ENCODE results near the gene ATP10D. TPM values are rescaled to one million over a fixed set of nuclear protein-coding genes. Genes with fewer than 3 reads are reported as not detected.
A peak's percentile ranks its signal among the peaks of the same experiment; 100 is the strongest.
"Not testable (repeated sequence)": the region's sequence is repeated elsewhere in the genome, so short reads cannot be mapped to it uniquely, and the experiment has no call there.

Gene ATP10D
- total RNA-seq, 3 donors from 2014 or later = 1.7 to 2.9 (median 1.9) TPM

DNA sequence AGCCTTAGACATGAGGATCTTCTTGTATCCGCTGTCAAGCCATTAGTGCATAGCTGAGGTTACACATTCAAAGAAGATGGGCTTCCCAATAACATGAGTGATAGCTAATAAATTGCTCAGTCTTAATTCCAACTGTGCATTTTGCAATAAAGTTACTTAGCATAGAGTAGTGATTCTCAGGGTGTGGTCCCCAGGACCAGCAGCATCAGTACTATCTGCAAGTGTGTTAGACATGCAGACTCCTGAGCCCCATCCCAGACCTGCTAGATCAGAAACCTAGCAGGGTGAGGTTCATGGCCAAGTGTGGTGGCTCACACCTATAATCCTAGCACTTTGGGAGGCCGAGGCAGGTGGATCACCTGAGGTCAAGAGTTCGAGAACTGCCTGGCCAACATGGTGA, 20.1 kb downstream of the ATP10D start:
- H3K36me3 Mint-ChIP-seq (ENCODE audit: insufficient read depth) = no peaks in the 10 kb centered on the region
- no peaks in the 10 kb centered on the region for H3K9me3 Mint-ChIP-seq
- ATAC-seq = no peak
- no peak overlapping the region for H3K4me3 Mint-ChIP-seq
- no peak for DNase-seq
- H3K27me3 Mint-ChIP-seq (ENCODE audit: low read depth) = no peaks in the 10 kb centered on the region
- H3K4me1 Mint-ChIP-seq (ENCODE audit: low read depth) = peaks cover 1% of the 10 kb centered on the region

GRCh38 chr4:47505666-47506065, 20.6 kb downstream of the ATP10D start:
- no peak overlapping the region for H3K4me3 Mint-ChIP-seq
- no peaks in the 10 kb centered on the region for H3K27me3 Mint-ChIP-seq (ENCODE audit: low read depth)

GRCh38 chr4:47510506-47511143, 25.6 kb downstream of the ATP10D start:
- ATAC-seq (no peak), DNase-seq (no peak)
- H3K9me3 Mint-ChIP-seq = no peaks in the 10 kb centered on the region
- no peak overlapping the region for H3K4me3 Mint-ChIP-seq
- H3K4me1 Mint-ChIP-seq (ENCODE audit: low read depth) = peaks cover 10% of the 10 kb centered on the region
- no peaks in the 10 kb centered on the region for H3K27me3 Mint-ChIP-seq (ENCODE audit: low read depth)
- H3K36me3 Mint-ChIP-seq (ENCODE audit: insufficient read depth) = peaks cover 10% of the 10 kb centered on the region

More at GRCh38 chr4:47505666-47506065, 20.6 kb downstream of the ATP10D start:
- Mint-ChIP-seq H3K4me1 (ENCODE audit: low read depth) (peaks cover 7% of the 10 kb centered on the region), H3K9me3 (no peaks in the 10 kb centered on the region), H3K36me3 (ENCODE audit: insufficient read depth) (no peaks in the 10 kb centered on the region)
- DNase-seq (no peak), ATAC-seq (no peak)

- no peak for DNase-seq
- no peak for ATAC-seq
- H3K4me3 Mint-ChIP-seq = no peak overlapping the region
- H3K36me3 Mint-ChIP-seq (ENCODE audit: insufficient read depth) = peaks cover 10% of the 10 kb centered on the region
- H3K27me3 Mint-ChIP-seq (ENCODE audit: low read depth) = no peaks in the 10 kb centered on the region
- peaks cover 10% of the 10 kb centered on the region for H3K4me1 Mint-ChIP-seq (ENCODE audit: low read depth)
- H3K9me3 Mint-ChIP-seq = no peaks in the 10 kb centered on the region
Measured at GRCh38 chr4:47513461-47513860, 28.4 kb downstream of the ATP10D start.

DNA sequence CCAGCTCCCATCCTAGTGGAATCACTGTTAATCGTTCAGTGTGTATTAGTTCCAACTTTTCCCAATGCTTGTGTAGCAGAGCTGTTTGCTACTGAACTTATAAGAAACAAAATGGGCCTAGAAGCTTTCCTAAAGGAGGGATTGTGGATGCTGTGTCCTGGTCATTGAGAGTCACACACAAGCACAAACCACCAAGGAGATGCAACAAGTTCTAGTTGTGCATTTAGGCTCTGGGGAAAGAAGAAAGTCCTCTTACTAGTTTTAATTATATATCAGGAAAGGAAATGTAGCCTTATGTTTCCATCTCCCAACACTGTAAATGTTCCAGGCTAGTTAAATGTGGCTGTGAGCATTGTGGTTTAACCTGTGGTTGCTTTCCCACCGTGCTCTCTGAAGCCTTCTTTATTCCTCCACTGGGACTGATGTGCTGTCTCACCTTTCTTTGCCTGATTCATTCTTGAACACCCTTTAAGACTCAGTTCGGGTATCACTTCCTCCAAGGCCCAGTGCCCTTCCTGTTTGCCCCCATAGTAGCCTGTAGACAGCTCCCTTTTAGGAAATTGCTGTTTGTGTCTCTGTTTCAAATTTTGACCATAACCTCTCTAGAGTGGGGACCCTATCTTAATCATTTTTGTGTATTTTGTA, 34.3 kb downstream of the ATP10D start:
- DNase-seq = no peak
- no peaks in the 10 kb centered on the region for H3K9me3 Mint-ChIP-seq
- H3K27me3 Mint-ChIP-seq (ENCODE audit: low read depth) = no peaks in the 10 kb centered on the region
- no peak overlapping the region for H3K4me3 Mint-ChIP-seq
- H3K4me1 Mint-ChIP-seq (ENCODE audit: low read depth) = peaks cover 11% of the 10 kb centered on the region
- H3K36me3 Mint-ChIP-seq (ENCODE audit: insufficient read depth) = peaks cover 6% of the 10 kb centered on the region
- peak in 1 of 2 donors; percentile 43 for ATAC-seq

DNA sequence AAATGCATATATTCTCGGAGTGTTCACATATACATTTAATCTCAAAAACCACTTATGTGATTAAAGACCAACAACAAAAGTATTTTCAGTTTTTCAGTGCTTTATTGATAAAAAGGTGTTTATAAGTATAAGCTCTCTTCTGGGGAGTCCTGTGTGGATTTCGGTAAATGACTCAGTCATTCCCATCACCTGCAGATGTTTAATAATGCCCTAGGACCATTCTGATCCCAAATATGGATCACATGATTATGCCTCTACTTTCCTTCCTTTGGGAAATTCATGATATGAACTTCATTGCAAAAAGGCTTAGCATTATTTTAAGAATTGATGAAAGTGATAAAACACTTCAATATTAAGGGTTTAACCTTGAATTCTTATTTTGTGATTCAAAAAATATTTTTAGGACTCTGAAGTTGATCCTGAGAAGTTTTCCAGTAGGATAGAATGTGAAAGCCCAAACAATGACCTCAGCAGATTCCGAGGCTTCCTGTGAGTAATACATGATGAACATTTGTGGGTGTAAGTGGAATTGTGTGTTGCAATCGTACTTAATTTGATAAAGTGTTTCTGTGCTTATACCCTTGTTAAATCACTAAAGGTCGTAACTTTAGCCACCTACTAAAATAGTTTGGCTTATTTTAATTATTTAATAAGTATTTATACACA, 40.2 kb downstream of the ATP10D start:
- Mint-ChIP-seq H3K36me3 (ENCODE audit: insufficient read depth) (peaks cover 15% of the 10 kb centered on the region), H3K4me3 (no peak overlapping the region), H3K27me3 (ENCODE audit: low read depth) (no peaks in the 10 kb centered on the region), H3K9me3 (peaks cover 6% of the 10 kb centered on the region), H3K4me1 (ENCODE audit: low read depth) (peaks cover 2% of the 10 kb centered on the region)
- DNase-seq (no peak), ATAC-seq (no peak)

- Mint-ChIP-seq H3K36me3 (ENCODE audit: insufficient read depth) (peaks cover 15% of the 10 kb centered on the region), H3K9me3 (peaks cover 6% of the 10 kb centered on the region), H3K4me3 (no peak overlapping the region), H3K4me1 (ENCODE audit: low read depth) (peaks cover 8% of the 10 kb centered on the region), H3K27me3 (ENCODE audit: low read depth) (no peaks in the 10 kb centered on the region)
- no peak for DNase-seq
- ATAC-seq = no peak
Measured at GRCh38 chr4:47526281-47526680, 41.2 kb downstream of the ATP10D start.

GRCh38 chr4:47528646-47529045, 43.6 kb downstream of the ATP10D start:
- not testable (repeated sequence) for H3K9me3 Mint-ChIP-seq; H3K4me3 Mint-ChIP-seq; ATAC-seq; H3K27me3 Mint-ChIP-seq (ENCODE audit: low read depth); DNase-seq
- Mint-ChIP-seq H3K4me1 (ENCODE audit: low read depth) (peaks cover 28% of the 10 kb centered on the region), H3K36me3 (ENCODE audit: insufficient read depth) (peaks cover 15% of the 10 kb centered on the region)

GRCh38 chr4:47530801-47531200, 45.7 kb downstream of the ATP10D start:
- no peak for ATAC-seq
- Mint-ChIP-seq H3K4me1 (ENCODE audit: low read depth) (peaks cover 42% of the 10 kb centered on the region), H3K27me3 (ENCODE audit: low read depth) (no peaks in the 10 kb centered on the region), H3K4me3 (no peak overlapping the region), H3K36me3 (ENCODE audit: insufficient read depth) (peaks cover 14% of the 10 kb centered on the region), H3K9me3 (peaks cover 9% of the 10 kb centered on the region)
- no peak for DNase-seq

DNA sequence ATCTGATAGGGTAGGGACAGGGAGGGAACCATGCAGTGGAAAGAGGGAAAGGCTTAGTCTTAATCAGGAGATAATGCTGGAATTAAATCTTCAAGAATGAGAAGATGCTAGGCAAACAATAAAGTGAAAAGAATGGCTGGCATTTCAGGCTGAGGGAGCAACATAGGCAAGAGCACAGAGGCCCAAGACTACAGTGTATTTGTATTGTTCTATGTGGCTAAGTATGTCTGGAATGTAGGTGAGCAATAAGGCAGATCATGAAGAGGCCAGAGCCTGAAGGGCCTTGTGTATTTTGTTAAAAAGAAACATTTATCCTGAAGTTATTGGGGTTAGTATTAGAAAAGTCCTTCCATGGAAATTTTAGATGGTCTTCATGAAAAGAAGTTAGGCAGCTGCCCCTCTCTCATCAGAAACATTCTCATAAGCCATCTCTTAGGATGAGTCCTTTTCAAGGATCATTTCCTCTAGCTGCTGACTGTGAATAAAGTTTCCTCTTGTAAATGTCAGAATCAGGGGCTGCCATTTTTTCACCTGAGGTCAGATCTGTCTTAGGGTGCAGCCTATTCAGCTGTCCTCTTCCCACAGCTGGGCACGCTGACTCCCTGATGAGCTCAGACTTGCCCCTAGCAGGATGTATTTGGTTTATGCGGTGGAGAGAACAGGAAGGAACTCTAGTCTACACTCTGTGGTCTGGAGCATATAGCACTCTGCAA, 46.3 kb downstream of the ATP10D start:
- H3K4me3 Mint-ChIP-seq = peak overlapping the region; percentile 2
- H3K27me3 Mint-ChIP-seq (ENCODE audit: low read depth) = no peaks in the 10 kb centered on the region
- H3K9me3 Mint-ChIP-seq = peaks cover 9% of the 10 kb centered on the region
- peaks cover 42% of the 10 kb centered on the region for H3K4me1 Mint-ChIP-seq (ENCODE audit: low read depth)
- ATAC-seq (peak; percentile 89 to 94), DNase-seq (peak; percentile 27)
- H3K36me3 Mint-ChIP-seq (ENCODE audit: insufficient read depth) = peaks cover 13% of the 10 kb centered on the region

DNA sequence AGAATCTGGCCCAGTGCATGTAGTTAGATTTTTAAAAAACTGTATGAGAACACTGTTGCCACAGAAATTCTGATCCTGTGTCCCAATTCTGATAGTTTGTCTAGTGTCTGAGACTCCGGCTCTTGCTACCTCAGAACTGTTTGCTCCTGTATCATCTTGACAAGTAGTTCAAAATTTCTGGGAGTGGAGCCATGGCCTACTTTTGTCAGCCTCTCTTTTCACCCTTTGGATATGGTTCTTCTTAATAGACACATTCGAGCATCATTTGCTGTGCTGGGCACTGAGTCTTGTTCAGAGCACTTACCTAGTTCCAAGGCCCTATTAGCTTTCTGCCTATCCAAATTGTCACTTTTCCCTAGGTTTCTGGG, 46.9 kb downstream of the ATP10D start:
- no peak for DNase-seq
- H3K9me3 Mint-ChIP-seq = peaks cover 9% of the 10 kb centered on the region
- no peak for ATAC-seq
- no peaks in the 10 kb centered on the region for H3K27me3 Mint-ChIP-seq (ENCODE audit: low read depth)
- H3K4me3 Mint-ChIP-seq = peak overlapping the region; percentile 3
- H3K4me1 Mint-ChIP-seq (ENCODE audit: low read depth) = peaks cover 42% of the 10 kb centered on the region
- H3K36me3 Mint-ChIP-seq (ENCODE audit: insufficient read depth) = peaks cover 13% of the 10 kb centered on the region

- Mint-ChIP-seq H3K36me3 (ENCODE audit: insufficient read depth) (peaks cover 13% of the 10 kb centered on the region), H3K4me3 (no peak overlapping the region), H3K27me3 (ENCODE audit: low read depth) (no peaks in the 10 kb centered on the region), H3K4me1 (ENCODE audit: low read depth) (peaks cover 42% of the 10 kb centered on the region), H3K9me3 (peaks cover 9% of the 10 kb centered on the region)
- DNase-seq (no peak), ATAC-seq (no peak)
Measured at GRCh38 chr4:47532658-47533057, 47.6 kb downstream of the ATP10D start.

GRCh38 chr4:47533689-47534347, 48.7 kb downstream of the ATP10D start:
- peaks cover 42% of the 10 kb centered on the region for H3K4me1 Mint-ChIP-seq (ENCODE audit: low read depth)

DNA sequence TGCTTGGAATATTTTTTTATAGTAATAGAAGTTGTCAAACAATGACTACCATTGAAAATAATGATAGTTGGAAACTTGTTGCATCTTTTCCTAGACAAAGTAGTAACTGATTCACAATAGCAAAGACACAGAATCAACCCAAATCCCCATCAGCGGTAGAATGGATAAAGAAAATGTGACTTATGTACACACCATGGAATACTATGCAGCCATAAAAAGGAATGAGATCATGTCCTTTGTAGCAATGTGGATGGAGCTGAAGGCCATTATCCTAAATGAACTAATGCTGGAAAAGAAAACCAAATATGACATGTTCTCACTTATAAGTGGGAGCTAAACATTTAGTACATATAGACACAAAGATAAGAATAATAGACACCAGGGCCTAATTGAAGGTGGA, 49.7 kb downstream of the ATP10D start:
- no peak for ATAC-seq
- Mint-ChIP-seq H3K4me1 (ENCODE audit: low read depth) (peaks cover 42% of the 10 kb centered on the region), H3K27me3 (ENCODE audit: low read depth) (no peaks in the 10 kb centered on the region), H3K36me3 (ENCODE audit: insufficient read depth) (peaks cover 4% of the 10 kb centered on the region), H3K9me3 (peaks cover 3% of the 10 kb centered on the region), H3K4me3 (no peak overlapping the region)
- DNase-seq = no peak

More at GRCh38 chr4:47533689-47534347, 48.7 kb downstream of the ATP10D start:
- DNase-seq (no peak), ATAC-seq (peak; percentile 32 to 46)
- H3K27me3 Mint-ChIP-seq (ENCODE audit: low read depth) = no peaks in the 10 kb centered on the region
- peaks cover 11% of the 10 kb centered on the region for H3K36me3 Mint-ChIP-seq (ENCODE audit: insufficient read depth)
- H3K9me3 Mint-ChIP-seq = peaks cover 9% of the 10 kb centered on the region
- H3K4me3 Mint-ChIP-seq = no peak overlapping the region
